Breast epithelium (tissue), 4 donors: Measurements from ENCODE around the gene EGLN1. TPM values are rescaled to one million over a fixed set of nuclear protein-coding genes. Genes with fewer than 3 reads are reported as not detected.

Experiments
- DNase-seq, 2 donors: peaks; one replicate each; pipeline ENCODE4 v3.0.0-alpha.2; 2019; ENCODE audit warnings: low spot score in 2 of 2
- H3K27ac ChIP-seq, 2 donors: fragments of 200-600 bp; sonication (generic) in 1 of 2; one replicate each; pipeline ENCODE4 v1.5.1; 2016 to 2019; ENCODE audit warnings: mild to moderate bottlenecking in 1 of 2
- H3K27me3 ChIP-seq, 2 donors: fragments of 200-600 bp; sonication (generic) in 1 of 2; one replicate each; pipeline versions ENCODE4 v1.5.1 to v1.6.0; 2017 to 2019; ENCODE audit warnings: control low read depth in 1 of 2, mild to moderate bottlenecking in 1 of 2
- H3K36me3 ChIP-seq: fragments of 200-600 bp; one replicate; pipeline ENCODE4 v1.5.1; 2019
- H3K4me1 ChIP-seq, 2 donors: fragments of 200-600 bp; sonication (generic); one replicate each; pipeline ENCODE4 v1.5.1; 2016 to 2019; ENCODE audit warnings: control low read depth in 1 of 2
- H3K4me3 ChIP-seq, 3 donors: fragments of 200-600 bp; sonication (generic); 1 replicate in 2 of 3; 2 replicates in 1 of 3; pipeline ENCODE4 v1.5.1; 2016 to 2019; ENCODE audit warnings: mild to moderate bottlenecking in 3 of 3, moderate library complexity in 2 of 3
- H3K9me3 ChIP-seq, 2 donors: fragments of 200-600 bp; sonication (generic) in 1 of 2; one replicate each; pipeline ENCODE4 v1.5.1; 2016 to 2019; ENCODE audit warnings: control low read depth in 1 of 2
- CTCF ChIP-seq, 3 donors: fragments of 450-650 bp; IDR thresholded peaks; one replicate each; pipeline ENCODE4 v1.5.1; 2016 to 2017; ENCODE audit warnings: antibody characterized with exemption in 3 of 3, mild to moderate bottlenecking in 3 of 3, moderate library complexity in 3 of 3
- POLR2A ChIP-seq: fragments of 450-650 bp; IDR thresholded peaks from one replicate; pipeline ENCODE4 v1.6.1; 2016; ENCODE audit warnings: antibody characterized with exemption, mild to moderate bottlenecking, moderate library complexity
- POLR2AphosphoS5 ChIP-seq, 3 donors: sonication (generic); formaldehyde crosslinking; IDR thresholded peaks; one replicate each; pipeline ENCODE4 v1.6.1; 2017; ENCODE audit warnings: antibody characterized with exemption in 3 of 3
- intact Hi-C: fragments of 100-400 bp; cut with DNase I; formaldehyde crosslinking; loops from one replicate; pipeline ENCODE4 v1.15.1; 2023; ENCODE audit warnings: low total_unique reads
- total RNA-seq, 3 donors: library from RNA; depleted of rRNA; stranded (reverse); fragments of >200 nt; gene quantifications; one replicate each; pipeline ENCODE4 v1.1.0, GENCODE V29; 2016

Gene EGLN1
- total RNA-seq, 3 donors from 2014 or later: 33.8 to 45.6 (median 38.1) TPM

GRCh38 chr1:231338270-231339128 is 83.6 kb downstream of the EGLN1 start, which contains the start of gene SPRTN:
SPRTN (plus strand) TSS chr1:231338293; CDS start chr1:231338384, 91 bp downstream.
- TF ChIP-seq POLR2A (no peak), POLR2AphosphoS5 (IDR thresholded peaks at IDR 0.05) (peak in 1 of 3 donors; percentile 21)
- Histone ChIP-seq H3K9me3 (no peaks in the 10 kb centered on the region), H3K36me3 (no peaks in the 10 kb centered on the region), H3K4me1 (peaks cover 0 to 21% of the 10 kb centered on the region in 2 donors), H3K27me3 (no peaks in the 10 kb centered on the region), H3K27ac (peak within 1 kb of the TSS; percentile 97 to 98), H3K4me3 (peak within 1 kb of the TSS; percentile 72 to 88 (median 77))
- no peak for DNase-seq
- intact Hi-C loops: no loop called here

- TF ChIP-seq CTCF (IDR thresholded peaks at IDR 0.05) (peak in 1 of 3 donors; percentile 9), POLR2AphosphoS5 (IDR thresholded peaks at IDR 0.05) (peak; percentile 56 to 95 (median 74)), POLR2A (peak; percentile 55)
- DNase-seq: peak; percentile 93 to 96
- H3K9me3 ChIP-seq: no peaks in the 10 kb centered on the region
- no peaks in the 10 kb centered on the region for H3K27me3 ChIP-seq
- peaks cover 0 to 21% of the 10 kb centered on the region in 2 donors for H3K4me1 ChIP-seq
- intact Hi-C loops: no loop called here
- H3K4me3 ChIP-seq: peak within 1 kb of the TSS; percentile 72 to 88 (median 77)
- H3K27ac ChIP-seq: peak within 1 kb of the TSS; percentile 97 to 98
- no peaks in the 10 kb centered on the region for H3K36me3 ChIP-seq
Measured at GRCh38 chr1:231337472-231338269, 84.4 kb downstream of the EGLN1 start, which contains the start of gene EXOC8. EXOC8 (minus strand) TSS chr1:231337852; CDS start chr1:231337745, 107 bp downstream.

GRCh38 chr1:231337043-231337471 is 85.0 kb downstream of the EGLN1 start:
- Histone ChIP-seq H3K4me3 (peak overlapping the region; percentile 72 to 88 (median 77)), H3K4me1 (peaks cover 0 to 21% of the 10 kb centered on the region in 2 donors), H3K27me3 (no peaks in the 10 kb centered on the region), H3K9me3 (no peaks in the 10 kb centered on the region), H3K27ac (peak overlapping the region; percentile 97 to 98), H3K36me3 (no peaks in the 10 kb centered on the region)
- peak in 1 of 2 donors; percentile 56 for DNase-seq
- intact Hi-C loops: no loop called here
- TF ChIP-seq POLR2A: no peak
- TF ChIP-seq CTCF (IDR thresholded peaks at IDR 0.05): no peak
- no peak for TF ChIP-seq POLR2AphosphoS5 (IDR thresholded peaks at IDR 0.05)

- Histone ChIP-seq H3K4me3 (peak overlapping the region; percentile 72 to 88 (median 77)), H3K27ac (no peak overlapping the region), H3K4me1 (peaks cover 0 to 21% of the 10 kb centered on the region in 2 donors), H3K36me3 (no peaks in the 10 kb centered on the region), H3K27me3 (no peaks in the 10 kb centered on the region), H3K9me3 (no peaks in the 10 kb centered on the region)
- intact Hi-C loops: no loop called here
- DNase-seq: no peak
- TF ChIP-seq POLR2A (no peak), CTCF (IDR thresholded peaks at IDR 0.05) (no peak), POLR2AphosphoS5 (IDR thresholded peaks at IDR 0.05) (no peak)
Measured at GRCh38 chr1:231335663-231336602, 86.2 kb downstream of the EGLN1 start.
